CD4-positive, alpha-beta T cell treated with Interleukin-4 for 4 hours (primary cell): ENCODE measurements around the gene NFXL1.

ENCODE experiments used
- DNase-seq: peaks from one replicate; pipeline ENCODE4 v3.0.0-alpha.2; 2020

The NFXL1 gene

GRCh38 chr4:47830265-47831025, 83.9 kb downstream of the NFXL1 start:
- DNase-seq = no peak

GRCh38 chr4:47829438-47829837, 84.9 kb downstream of the NFXL1 start:
- no peak for DNase-seq

- no peak for DNase-seq
Observed at GRCh38 chr4:47827343-47828047, 86.9 kb downstream of the NFXL1 start.

DNA sequence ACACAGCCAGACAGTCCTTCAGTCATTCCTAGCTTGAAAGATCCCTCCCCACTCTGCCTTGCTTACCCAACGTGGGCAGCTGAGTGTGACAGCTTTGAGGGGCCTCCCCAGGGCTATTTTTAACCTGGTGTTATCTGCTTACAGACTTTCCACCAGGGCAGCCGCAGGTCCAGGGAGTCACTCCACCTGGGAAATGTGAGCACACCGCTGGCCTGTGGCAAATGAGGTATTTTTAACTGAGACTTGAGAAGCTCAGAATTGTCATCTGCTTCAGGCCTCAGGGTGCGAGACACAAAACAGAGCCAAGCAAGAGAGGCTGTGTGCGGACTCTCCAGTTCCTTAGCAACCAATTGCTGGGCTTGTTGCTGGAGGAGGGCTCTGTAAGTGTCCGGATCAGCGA, 89.5 kb downstream of the NFXL1 start:
- no peak for DNase-seq

DNA sequence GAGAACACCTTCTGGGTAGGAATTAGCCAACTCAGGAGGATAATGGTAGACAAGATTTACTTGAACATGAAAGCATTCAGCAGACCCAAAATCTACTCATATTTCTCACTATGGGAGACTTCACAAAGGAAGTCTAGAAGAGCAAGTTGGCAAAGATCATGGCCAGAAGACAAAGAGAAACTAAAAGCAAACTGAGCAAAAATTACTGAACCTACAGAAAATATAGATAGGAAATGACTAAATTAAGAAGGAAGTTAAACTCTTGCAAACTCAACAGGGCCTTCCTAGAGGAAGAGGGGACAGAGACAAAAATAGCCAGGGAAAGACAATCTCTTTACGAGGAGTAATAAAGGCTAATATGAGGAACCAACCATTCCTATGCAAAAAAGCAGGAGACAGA, 95.2 kb downstream of the NFXL1 start:
- no peak for DNase-seq

DNA sequence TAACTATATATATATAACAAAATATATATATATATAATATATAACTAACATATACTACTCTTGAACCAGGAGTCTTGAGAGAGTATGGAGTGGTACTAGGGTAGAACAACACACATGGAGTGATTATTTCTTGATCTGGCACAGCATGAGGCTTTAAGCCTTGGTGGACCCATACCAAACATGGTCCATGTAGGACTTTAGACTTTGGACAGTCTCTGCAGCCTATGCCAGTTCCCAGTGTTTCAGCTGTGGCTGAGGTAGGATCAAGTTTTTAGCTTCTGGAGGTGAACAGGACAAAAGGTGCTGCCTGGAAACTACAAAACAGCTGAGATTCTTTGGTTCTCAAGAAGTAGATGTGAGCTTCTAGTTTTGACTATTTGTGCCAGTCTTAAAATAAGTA, 97.1 kb downstream of the NFXL1 start:
- no peak for DNase-seq

GRCh38 chr4:47816748-47817147, 97.6 kb downstream of the NFXL1 start:
- no peak for DNase-seq

- DNase-seq = no peak
Observed at GRCh38 chr4:47814618-47815295, 99.6 kb downstream of the NFXL1 start.

DNA sequence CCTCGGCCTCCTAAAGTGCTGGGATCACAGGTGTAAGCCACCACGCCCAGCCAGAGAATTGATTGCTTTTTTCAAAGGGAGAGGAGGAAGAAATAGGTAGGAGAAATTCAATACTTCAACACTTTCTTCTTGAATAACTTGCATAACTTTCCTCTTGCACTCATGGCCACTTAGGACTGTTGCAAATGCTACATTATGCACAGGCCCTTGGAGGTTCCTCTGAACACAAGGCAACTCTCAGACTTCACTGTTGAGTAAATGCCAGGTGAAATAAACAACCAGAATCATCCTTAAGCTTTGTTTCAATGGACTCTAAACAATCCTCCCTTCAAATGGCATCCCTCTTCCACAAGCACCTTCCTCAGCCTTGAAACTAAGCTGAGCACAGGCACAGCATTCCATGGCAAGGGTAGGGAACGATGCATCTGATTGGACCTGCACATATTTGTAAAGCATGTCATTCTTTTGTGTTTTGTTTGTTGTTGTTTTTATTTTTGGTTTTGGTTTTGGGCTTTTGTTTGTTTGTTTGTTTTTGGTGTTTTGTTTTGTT, 104.7 kb downstream of the NFXL1 start:
- DNase-seq = no peak

- DNase-seq = no peak
Observed at GRCh38 chr4:47804598-47804997, 109.8 kb downstream of the NFXL1 start.

DNA sequence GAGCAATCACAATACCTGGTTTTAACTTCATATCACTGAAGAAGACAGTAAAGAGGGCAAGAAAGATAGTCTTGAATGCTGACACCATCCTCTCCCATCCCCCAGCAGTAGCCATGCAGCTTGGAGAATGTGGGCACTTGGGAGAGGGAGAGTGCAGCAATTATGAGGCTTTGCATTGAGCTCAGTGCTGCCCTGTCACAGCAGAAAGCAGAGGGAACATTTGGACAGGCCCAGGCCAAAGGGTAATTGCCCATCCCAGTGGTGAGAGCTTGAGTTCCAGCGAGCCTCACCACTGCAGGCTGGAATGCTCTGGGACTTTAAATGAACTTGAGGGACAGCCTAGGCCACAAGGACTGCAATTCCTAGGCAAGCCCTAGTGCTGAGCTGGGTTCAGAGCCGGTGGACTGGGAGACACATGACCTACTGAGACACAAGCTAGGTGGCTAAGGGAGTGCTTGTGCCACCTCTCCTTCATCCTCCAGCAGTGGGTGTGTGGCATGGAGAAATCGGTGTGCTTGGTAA, 112.8 kb downstream of the NFXL1 start:
- DNase-seq = no peak

- no peak for DNase-seq
Observed at GRCh38 chr4:47798165-47798564, 116.2 kb downstream of the NFXL1 start.
